GM18520 (cell line): ENCODE data around the gene CACNB4.

Experiments
- ATAC-seq: cut with Tn5 transposase; IDR thresholded peaks from one replicate; pipeline ENCODE4 v1.9.1; 2021; ENCODE audit not compliant: unreplicated experiment

Gene CACNB4

GRCh38 chr2:151978709-151979108 is 120.1 kb downstream of the CACNB4 start:
- no peak for ATAC-seq

DNA sequence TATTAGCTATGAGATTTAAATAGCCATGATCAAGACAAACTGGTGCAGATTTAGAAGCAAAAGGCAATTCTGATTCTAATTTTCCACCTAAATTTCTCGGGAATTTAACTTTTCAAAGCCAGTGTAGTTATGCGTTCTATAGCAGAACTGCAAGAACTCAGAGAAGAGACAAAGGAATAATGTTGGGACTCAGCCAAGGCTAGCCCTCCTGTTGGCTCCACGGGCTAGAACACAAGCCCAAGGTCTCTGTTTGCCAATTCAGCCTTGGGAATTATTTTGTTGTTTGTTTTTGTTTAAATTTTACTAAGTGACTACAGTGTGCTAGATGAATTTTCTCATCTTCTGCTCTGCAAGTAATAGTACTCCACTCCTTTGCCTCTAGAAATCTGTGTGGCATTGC is 121.2 kb downstream of the CACNB4 start:
- no peak for ATAC-seq

DNA sequence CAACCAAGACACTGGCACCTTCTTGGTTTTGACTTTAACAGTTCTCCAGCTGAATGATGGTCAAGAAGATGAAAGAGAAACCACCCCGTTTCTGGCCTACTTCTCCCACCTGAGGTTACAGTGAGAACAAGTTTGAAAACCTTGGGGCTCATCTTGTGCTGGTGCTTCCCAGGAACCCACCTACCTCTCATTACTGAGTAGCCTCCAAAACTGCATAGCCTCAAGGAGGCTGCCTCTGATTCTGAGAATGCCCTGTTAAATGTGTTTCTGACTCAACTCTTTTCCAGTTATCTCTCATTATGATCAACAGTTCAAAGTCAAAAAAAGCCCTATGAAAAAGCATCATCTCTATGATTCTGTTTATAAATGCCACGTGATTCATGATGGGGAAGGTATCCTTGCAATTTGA is 121.9 kb downstream of the CACNB4 start:
- peak; percentile 72 for ATAC-seq

- ATAC-seq = no peak
These were observed 123.1 kb downstream of the CACNB4 start for GRCh38 chr2:151975460-151976414.

DNA sequence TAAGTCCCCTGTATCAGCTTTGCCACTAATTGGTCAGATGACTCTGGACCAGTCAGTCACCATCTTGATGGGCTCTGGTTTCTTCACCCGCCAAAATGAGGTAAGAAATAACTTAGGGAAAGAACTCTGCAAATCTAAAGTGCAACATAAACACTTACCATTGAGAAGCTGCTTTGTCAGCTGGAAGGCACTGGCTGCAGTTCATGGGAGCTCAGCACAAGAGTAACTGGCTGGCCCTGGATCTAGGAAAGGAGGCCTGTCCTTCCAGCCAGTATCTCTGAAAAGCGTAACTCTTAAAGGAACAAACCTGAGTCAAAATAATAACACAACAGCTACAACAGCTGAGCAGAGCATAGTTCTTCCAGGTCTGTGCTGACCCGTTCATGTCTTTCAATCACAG is 123.9 kb downstream of the CACNB4 start:
- no peak for ATAC-seq

DNA sequence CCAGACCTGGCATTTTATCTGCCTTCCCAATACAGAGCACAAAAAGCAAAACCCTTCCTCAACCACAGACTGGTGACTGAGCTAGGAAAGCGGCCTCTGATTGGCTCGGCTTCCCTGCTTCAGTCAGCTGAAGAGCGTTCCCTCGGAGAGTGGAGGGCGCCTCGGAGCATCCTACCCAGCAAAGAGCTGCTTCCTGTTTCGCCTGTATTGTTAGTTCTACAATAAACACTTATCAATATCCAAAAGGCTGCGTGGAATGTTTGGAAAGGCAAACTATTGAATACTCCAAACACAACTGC is 125.0 kb downstream of the CACNB4 start:
- no peak for ATAC-seq

GRCh38 chr2:151973013-151973900 is 125.6 kb downstream of the CACNB4 start:
- no peak for ATAC-seq

DNA sequence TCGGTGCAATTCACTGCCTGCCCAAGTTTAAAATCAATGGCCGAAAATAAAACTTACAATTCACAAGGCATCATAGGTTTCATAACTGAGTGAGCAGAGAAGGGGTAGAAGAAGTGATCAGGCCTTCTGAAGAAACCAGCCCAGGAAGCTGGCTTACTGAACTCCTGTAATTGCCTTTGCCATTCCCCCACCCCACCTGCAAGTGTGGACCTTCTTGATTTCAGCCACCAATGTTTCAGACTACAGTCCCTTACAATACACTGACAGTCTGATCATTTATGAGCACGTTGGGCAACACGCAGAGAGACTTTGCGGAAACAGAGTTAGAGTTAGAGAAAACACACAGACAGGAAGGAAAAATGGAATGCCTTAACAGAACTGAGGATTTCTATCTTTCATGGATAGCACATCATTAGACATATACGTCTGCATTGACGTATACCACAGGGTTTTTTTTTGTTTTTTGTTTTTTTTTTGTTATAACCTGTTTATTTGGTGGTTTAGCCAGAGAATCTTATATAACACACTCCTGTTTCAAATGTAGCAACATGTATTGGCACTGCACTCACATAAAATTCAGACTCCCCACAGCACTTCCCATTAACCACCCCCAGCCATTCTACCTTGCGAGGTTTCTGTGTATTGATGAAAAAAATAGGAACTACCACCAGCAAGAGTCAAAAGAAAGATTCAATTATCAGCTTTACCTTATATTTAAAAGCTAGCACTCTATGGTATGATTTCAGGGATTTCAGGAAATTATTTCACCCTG is 126.4 kb downstream of the CACNB4 start:
- no peak for ATAC-seq

DNA sequence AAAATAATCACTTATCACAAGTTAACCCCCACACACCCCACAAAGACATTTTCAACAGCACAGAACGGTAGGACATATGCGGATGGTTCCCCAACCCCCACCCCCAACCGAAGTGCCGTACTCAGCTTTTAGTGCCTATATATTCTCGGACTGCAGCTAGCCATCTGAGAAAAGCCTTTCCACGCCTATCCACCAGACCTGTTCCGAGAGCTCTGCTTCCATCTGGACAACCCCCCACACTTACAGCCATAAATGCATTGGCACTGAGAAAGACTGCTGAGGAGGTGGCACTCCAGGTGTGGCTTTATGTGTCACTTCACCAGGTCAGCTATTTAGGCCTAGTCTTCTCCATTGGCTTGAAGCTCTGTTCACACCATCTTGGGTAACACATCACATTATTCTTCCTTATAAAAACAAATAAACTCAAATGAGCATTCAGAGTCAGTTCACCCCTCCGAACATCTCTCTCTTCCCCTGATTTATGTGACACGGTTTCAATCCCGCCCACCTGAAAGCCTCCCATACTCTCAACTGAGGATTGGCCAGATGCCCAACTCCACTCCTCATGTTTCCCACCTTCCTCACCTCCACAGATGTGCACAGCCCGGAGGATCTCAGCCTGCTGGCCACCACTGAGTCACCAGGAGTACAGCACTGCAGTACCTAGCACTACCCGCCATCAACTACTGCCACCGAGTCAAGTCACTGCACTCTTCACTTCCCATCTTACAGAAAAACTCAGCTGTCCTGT is 127.4 kb downstream of the CACNB4 start:
- no peak for ATAC-seq

GRCh38 chr2:151968770-151969470 is 129.9 kb downstream of the CACNB4 start:
- no peak for ATAC-seq

DNA sequence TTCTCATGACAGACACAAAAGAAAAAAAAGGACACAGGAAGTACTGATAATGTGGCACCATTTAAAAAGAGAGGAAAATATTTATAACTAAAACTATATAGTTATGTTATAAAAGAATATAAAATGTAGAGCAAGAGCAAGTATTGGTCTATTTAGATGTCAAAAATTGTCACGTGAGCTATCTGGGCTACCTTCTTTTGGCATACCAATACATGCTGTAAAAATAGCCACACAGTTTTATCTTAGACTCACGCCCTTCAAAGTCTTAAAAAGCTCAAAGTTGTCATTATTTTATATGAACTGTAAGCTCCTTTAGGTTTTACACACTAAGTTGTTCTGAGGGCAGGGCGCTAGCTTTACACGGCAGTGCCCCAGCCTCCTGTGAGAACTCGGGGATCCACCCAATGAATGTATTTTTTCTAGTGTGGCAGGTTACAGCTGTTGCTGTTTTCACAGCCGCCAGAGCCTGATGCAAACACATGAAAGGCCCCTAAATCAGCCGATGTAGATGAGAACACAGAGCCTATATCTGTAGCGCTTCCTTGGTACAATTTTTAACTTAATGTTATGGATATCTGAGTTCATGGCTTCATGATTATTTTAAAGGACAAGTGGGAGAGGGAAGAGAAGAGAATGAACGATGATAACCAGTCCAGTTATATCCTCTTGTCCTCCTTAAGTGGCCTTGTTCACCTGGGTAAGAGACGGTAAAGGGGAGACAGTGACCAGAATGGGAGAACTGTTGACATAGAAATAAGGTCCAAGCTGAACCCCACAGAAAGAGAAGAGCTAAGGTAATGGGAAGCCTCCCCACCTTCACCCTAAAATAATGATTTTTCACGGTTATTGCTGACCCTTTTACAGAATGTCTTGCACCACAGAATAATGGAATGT is 130.8 kb downstream of the CACNB4 start:
- ATAC-seq = no peak

GRCh38 chr2:151965884-151966283 is 133.0 kb downstream of the CACNB4 start:
- ATAC-seq = no peak

DNA sequence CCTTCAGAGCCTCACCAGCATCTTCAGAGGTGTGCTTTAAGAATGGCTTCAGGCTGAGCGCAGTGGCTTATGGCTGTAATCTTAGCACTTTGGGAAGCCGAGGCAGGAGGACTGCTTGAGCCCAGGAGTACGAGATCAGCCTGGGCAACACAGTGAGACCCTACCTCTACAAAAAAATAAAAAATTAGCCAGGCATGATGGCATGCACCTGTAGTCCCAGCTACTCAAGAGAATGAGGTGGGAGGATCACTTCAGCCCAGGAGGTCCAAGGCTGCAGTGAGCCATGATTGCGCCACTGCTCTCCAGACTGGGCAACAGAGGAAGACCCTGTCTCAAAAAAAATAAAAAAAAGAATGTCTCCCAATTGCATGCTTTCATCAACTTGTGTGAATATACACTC is 137.3 kb downstream of the CACNB4 start:
- no peak for ATAC-seq

DNA sequence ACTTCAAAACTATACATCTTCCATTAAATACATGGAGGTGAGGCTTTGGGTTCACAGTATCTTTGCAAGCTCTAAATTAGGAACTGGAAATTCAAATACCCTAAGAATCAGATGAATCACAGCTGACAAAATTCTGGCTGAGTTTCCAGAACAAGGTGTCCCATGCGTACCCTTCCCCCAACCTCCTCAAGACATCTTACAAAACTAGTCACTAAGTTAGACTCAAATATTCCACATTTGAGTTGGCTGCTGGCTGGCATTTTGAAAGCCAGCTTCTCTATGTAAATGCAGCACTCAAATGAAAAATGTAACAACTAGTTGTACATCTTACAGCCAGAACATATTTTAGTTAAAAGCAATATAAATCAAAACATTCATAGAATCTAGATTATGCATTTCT is 139.6 kb downstream of the CACNB4 start:
- ATAC-seq = no peak

DNA sequence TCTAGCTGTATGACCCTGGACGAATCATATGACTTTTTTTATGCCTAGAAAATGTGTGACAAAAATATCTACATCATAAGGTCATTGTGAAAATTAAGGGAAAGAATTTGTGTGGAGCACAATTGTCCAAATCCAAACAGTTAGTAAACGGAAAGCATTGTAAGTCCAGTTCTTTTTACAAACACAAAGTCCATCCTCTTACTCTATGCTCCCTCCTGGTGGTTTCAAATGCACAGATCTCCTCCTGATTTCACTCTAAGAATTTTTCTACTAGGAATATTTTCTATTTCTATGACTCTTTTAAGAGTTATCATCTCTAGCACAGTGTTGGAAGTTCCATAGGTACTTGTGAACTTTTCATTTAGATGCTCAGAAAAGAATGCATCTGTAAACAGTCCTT is 145.4 kb downstream of the CACNB4 start:
- ATAC-seq = no peak

DNA sequence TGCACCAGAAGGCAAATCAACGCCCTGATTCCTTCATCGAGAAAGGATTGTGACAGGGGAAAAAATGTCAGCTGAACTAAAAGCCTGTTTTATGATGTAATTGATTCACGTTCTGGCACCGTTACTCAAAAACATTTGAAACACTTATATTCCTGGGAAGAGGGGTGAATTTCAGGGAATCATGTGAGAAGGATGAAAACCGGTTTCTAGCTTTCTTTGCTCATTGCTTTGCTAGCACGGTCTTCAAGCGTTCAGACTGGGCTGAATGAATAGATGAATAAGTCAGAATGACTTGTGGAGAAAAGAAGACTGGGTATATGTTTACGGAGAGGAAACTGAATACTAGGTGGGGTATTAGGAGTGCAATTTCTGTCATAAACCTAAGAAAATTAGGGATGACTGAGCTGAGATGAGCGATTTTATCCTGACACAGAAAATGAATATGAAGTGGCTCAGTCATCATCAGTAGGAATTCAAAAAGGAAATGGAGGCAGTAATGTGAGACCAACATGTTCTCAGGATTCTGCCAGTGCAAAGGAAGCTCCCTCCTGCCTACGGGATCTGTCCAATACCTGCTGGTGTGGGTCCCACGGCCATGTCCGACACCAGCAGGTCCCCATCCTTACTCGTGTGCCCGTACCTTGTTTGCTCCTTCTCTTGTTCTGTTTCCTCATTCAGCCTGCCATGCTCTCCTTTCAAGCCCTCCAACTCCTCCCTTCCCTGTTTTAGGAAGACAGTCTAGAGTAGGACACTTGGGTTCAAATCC is 146.0 kb downstream of the CACNB4 start:
- no peak for ATAC-seq

- ATAC-seq = no peak
These were observed 151.1 kb downstream of the CACNB4 start for GRCh38 chr2:151947813-151948165.
